Kidney (tissue), 22 donors: Measurements from ENCODE around the gene HOXD9. TPM values are rescaled to one million over a fixed set of nuclear protein-coding genes. Genes with fewer than 3 reads are reported as not detected.

Experiments
- DNase-seq, 5 donors: peaks; one replicate each; pipeline ENCODE4 v3.0.0-alpha.2; 2013 to 2020
- FAIRE-seq: peaks from 2 replicates; lab custom pipeline; 2012; peaks lifted over from hg19 to GRCh38; lab: Jason Lieb, UNC
- H3K27ac ChIP-seq, 2 donors: one replicate each; pipeline ENCODE4 v1.7.0; 2013; ENCODE audit warnings: low read depth in 2 of 2, low read length in 2 of 2, inconsistent platforms in 1 of 2
- H3K27me3 ChIP-seq: one replicate; pipeline ENCODE4 v1.7.1; 2013; ENCODE audit warnings: low read length, inconsistent platforms; ENCODE audit not compliant: control insufficient read depth, insufficient read depth
- H3K36me3 ChIP-seq, 3 donors: one replicate each; pipeline versions ENCODE4 v1.7.0 to v1.7.1; 2013; ENCODE audit warnings: low read length in 3 of 3, control low read depth in 1 of 3, inconsistent platforms in 1 of 3; ENCODE audit not compliant: insufficient read depth in 3 of 3, control insufficient read depth in 2 of 3
- H3K4me1 ChIP-seq, 3 donors: one replicate each; pipeline versions ENCODE4 v1.7.0 to v1.7.1; 2013; ENCODE audit warnings: low read length in 3 of 3, inconsistent platforms in 1 of 3, low read depth in 1 of 3; ENCODE audit not compliant: control insufficient read depth in 2 of 3, insufficient read depth in 2 of 3
- H3K4me3 ChIP-seq, 3 donors: one replicate each; pipeline versions ENCODE4 v1.7.0 to v1.8.1; 2013; ENCODE audit warnings: low read length in 3 of 3, control low read depth in 1 of 3, inconsistent platforms in 1 of 3
- H3K9ac ChIP-seq, 3 donors: one replicate each; pipeline versions ENCODE4 v1.7.0 to v1.7.1; 2013; ENCODE audit warnings: low read length in 3 of 3, control low read depth in 1 of 3, inconsistent platforms in 1 of 3
- H3K9me3 ChIP-seq, 3 donors: one replicate each; pipeline versions ENCODE4 v1.7.0 to v1.7.1; 2013; ENCODE audit warnings: low read length in 3 of 3, control low read depth in 1 of 3, inconsistent platforms in 1 of 3; ENCODE audit not compliant: control insufficient read depth in 2 of 3, insufficient read depth in 1 of 3
- CTCF ChIP-seq: IDR thresholded peaks from 3 replicates; pipeline ENCODE4 v1.5.1; 2012; ENCODE audit warnings: mild to moderate bottlenecking, moderate library complexity, borderline replicate concordance; ENCODE audit not compliant: insufficient read depth; ENCODE audit errors: extremely low read depth
- intact Hi-C: fragments of 100-400 bp; cut with DNase I; formaldehyde crosslinking; loops from one replicate; pipeline ENCODE4 v1.11.1; 2022
- long read RNA-seq, 10 donors: library from polyadenylated mRNA in 1 of 10; unstranded in 1 of 10; transcript quantifications; one replicate each; pipeline ENCODE4 v2.0.0 and lab custom pipeline, GENCODE V29; 2021 to 2026
- polyA plus RNA-seq: library from polyadenylated mRNA; stranded (reverse); fragments of 350-450 nt; fragmentation: Illumina TruSeq; extraction: RNeasy Lipid Tissue Mini Kit (QIAGEN cat#74804); gene quantifications from one replicate; pipeline ENCODE4 v1.2.3, GENCODE V29; 2014; ENCODE audit warnings: low read depth, low replicate concordance; ENCODE audit not compliant: insufficient read depth
- total RNA-seq: library from RNA; stranded (reverse); fragmentation: NEBNext Ultra II Directional; extraction: Animal tissue kit (Norgen Biotek cat#: 25700); gene quantifications from one replicate; pipeline ENCODE4 v1.2.1, GENCODE V29; 2021
- donor health status: control.
- donor health status: control.
- donor health status: control.
- donor health status: control.
- donor health status: control.
- donor health status: DM: yes; HTN: yes; CAD: no.
- donor health status: Normal renal cell carcinoma (clear cell type).

Gene HOXD9
- total RNA-seq, result 36.5 TPM
- polyA plus RNA-seq, result 36.4 TPM
- long read RNA-seq, donor 1, transcript HOXD9-201 (2 exons, 1,870 nt), result major isoform, 36 of 36 reads
- long read RNA-seq, donor 1, partial matches to known transcripts, result 0 of 36 reads
- long read RNA-seq, donor 1, other reads (novel, unspliced or antisense), result 0 of 36 reads
- long read RNA-seq, donor 2, transcript HOXD9-201 (2 exons, 1,870 nt), result major isoform, 15 of 15 reads
- long read RNA-seq, donor 2, partial matches to known transcripts, result 0 of 15 reads
- long read RNA-seq, donor 2, other reads (novel, unspliced or antisense), result 0 of 15 reads
- long read RNA-seq, donor 3, transcript HOXD9-201 (2 exons, 1,870 nt), result major isoform, 25 of 123 reads
- long read RNA-seq, donor 3, partial matches to known transcripts, result 98 of 123 reads
- long read RNA-seq, donor 3, other reads (novel, unspliced or antisense), result 0 of 123 reads
- long read RNA-seq, donor 4, transcript HOXD9-201 (2 exons, 1,870 nt), result major isoform, 23 of 23 reads
- long read RNA-seq, donor 4, partial matches to known transcripts, result 0 of 23 reads
- long read RNA-seq, donor 4, other reads (novel, unspliced or antisense), result 0 of 23 reads
- long read RNA-seq, donor 5, result 0 reads
- long read RNA-seq, donor 6, transcript HOXD9-201 (2 exons, 1,870 nt), result major isoform, 8 of 8 reads
- long read RNA-seq, donor 6, partial matches to known transcripts, result 0 of 8 reads
- long read RNA-seq, donor 6, other reads (novel, unspliced or antisense), result 0 of 8 reads
- long read RNA-seq, donor 7, transcript HOXD9-201 (2 exons, 1,870 nt), result major isoform, 38 of 41 reads
- long read RNA-seq, donor 7, partial matches to known transcripts, result 0 of 41 reads
- long read RNA-seq, donor 7, other reads (novel, unspliced or antisense), result 3 of 41 reads
- long read RNA-seq, donor 8, transcript HOXD9-201 (2 exons, 1,870 nt), result major isoform, 28 of 28 reads
- long read RNA-seq, donor 8, partial matches to known transcripts, result 0 of 28 reads
- long read RNA-seq, donor 8, other reads (novel, unspliced or antisense), result 0 of 28 reads
- long read RNA-seq, donor 9, transcript HOXD9-201 (2 exons, 1,870 nt), result major isoform, 19 of 19 reads
- long read RNA-seq, donor 9, partial matches to known transcripts, result 0 of 19 reads
- long read RNA-seq, donor 9, other reads (novel, unspliced or antisense), result 0 of 19 reads
- long read RNA-seq, donor 10, transcript HOXD9-201 (2 exons, 1,870 nt), result major isoform, 30 of 30 reads
- long read RNA-seq, donor 10, partial matches to known transcripts, result 0 of 30 reads
- long read RNA-seq, donor 10, other reads (novel, unspliced or antisense), result 0 of 30 reads

GRCh38 chr2:176122683-176123410 lies at the start of gene HOXD9:
TSS of gene HOXD9 (plus strand) at chr2:176122719. CDS start at chr2:176122769, 50 bp downstream.
- DNase-seq (peak in 3 of 5 donors; percentile 83 to 95 (median 90)), FAIRE-seq (no peak)
- H3K27me3 ChIP-seq, result no peaks in the 10 kb centered on the region
- H3K36me3 ChIP-seq, result peaks cover 0 to 5% (median 0%) of the 10 kb centered on the region in 3 donors
- peak within 1 kb of the TSS; percentile 59 to 73 (median 63) for H3K9ac ChIP-seq
- peak within 1 kb of the TSS; percentile 91 to 95 for H3K27ac ChIP-seq
- intact Hi-C loops, result loop anchor here (10.0 kb wide), 2 partner anchors 522 to 1032 kb away; no protein-coding TSS in a partner anchor
- peaks cover 6 to 12% (median 10%) of the 10 kb centered on the region in 3 donors for H3K4me1 ChIP-seq
- no peak for TF ChIP-seq CTCF
- H3K9me3 ChIP-seq, result no peaks in the 10 kb centered on the region
- peak within 1 kb of the TSS; percentile 72 to 80 (median 75) for H3K4me3 ChIP-seq

DNA sequence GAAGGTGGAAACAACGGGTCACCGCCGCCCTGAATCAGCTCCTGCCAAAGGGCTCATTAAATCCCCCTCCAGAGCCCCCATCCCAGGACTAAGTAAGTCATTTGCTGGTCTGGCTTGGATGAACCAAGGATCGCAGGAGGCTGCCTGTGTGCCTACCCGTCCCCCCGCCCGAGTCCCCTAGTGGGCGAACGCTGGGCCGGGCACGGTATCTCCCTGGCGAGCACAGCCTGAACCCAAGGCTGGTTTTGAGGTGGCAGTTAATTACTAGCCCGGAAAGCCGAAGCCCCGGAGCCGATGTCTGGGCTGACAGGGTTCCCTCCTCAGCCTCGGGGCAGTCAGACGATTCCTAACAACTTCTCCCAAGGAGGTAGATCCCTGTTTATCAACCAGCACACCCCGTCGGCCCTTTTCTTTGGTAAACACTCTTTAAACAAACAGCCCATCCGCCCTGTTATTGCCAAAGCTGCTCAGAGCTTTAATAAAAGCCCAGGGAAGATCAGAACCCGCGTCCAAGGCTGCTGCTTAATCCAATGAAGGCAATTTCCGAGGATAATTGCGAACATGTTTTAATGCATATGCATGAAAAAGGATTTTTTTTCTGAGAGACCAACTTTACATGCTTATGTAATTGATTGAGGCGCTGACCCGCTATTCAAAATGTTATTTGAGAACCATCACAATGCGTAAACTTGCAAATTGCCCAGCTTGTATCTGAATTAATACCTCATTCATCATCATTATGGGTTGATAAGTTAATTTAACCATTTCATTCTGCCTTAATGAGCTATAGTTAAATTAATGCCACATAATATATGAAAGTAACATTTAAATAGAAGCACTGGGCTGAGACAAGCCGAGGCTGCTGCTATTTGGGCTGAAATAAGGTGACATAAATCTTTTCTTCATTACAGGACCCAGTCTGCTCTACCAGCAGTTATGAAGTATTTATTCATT lies 49.3 kb upstream of the HOXD9 start:
- Histone ChIP-seq H3K27ac (no peak overlapping the region), H3K9me3 (no peaks in the 10 kb centered on the region), H3K9ac (no peak overlapping the region), H3K4me1 (peaks cover 0 to 5% (median 0%) of the 10 kb centered on the region in 3 donors), H3K27me3 (peaks cover 91% of the 10 kb centered on the region), H3K4me3 (no peak overlapping the region), H3K36me3 (no peaks in the 10 kb centered on the region)
- no peak for FAIRE-seq
- TF ChIP-seq CTCF, result no peak
- intact Hi-C loops, result no loop called here
- DNase-seq, result peak in 4 of 5 donors; percentile 59 to 66 (median 63)
